OCI-LY1 (cell line): ENCODE data around the gene ZHX3.

Experiments used
- CTCF ChIP-seq: fragments of 200-600 bp; sonication (generic), shearing (Covaris generic); IDR thresholded peaks from 2 replicates; pipeline ENCODE4 v1.5.1; 2017; ENCODE audit warnings: mild to moderate bottlenecking, antibody characterized with exemption, low read length, moderate library complexity, mixed read lengths
- EZH2 ChIP-seq: fragments of 200-600 bp; sonication (generic), shearing (Covaris generic); IDR thresholded peaks from 2 replicates; pipeline ENCODE4 v1.8.0; 2017; ENCODE audit warnings: borderline replicate concordance, mixed run types, mild to moderate bottlenecking, antibody characterized with exemption, low read length, moderate library complexity, mixed read lengths

DNA sequence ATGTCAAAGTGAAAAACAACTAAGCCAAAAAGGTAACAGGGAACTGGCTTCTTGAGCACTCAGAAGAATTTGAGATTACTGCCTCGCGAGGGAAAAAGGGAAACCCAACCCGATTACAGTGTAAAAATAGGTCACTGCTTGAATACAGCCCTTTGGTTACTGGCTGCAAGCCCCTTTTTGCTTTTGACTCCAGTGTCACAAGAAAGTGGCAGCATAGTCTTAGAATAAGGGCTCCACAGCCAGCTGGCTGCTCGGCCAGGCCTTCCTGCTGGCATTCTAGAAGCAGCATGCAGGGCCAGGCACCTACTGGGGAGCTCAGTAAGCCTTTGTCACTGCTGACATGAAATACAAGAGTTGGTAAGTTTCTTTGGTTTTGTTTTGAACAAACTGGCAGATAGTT, 83.0 kb downstream of the ZHX3 start:
- no peak for TF ChIP-seq CTCF
- TF ChIP-seq EZH2 = no peak
